GM23338 (cell line): ENCODE data around the gene C4orf51.

Experiments used
- CREB1 ChIP-seq: fragments of 250-450 bp; sonication (Bioruptor Pico); IDR thresholded peaks from 2 replicates; pipeline ENCODE4 v1.5.0; 2020; ENCODE audit warnings: low read depth, mild to moderate bottlenecking, moderate library complexity
- CTCF ChIP-seq, 2 experiments: fragments of 200-600 bp in 1 of 2; sonication (generic) in 1 of 2; conservative IDR thresholded peaks; 2 replicates each; pipeline versions ENCODE4 v1.5.1 to v1.6.1; 2016 to 2017; ENCODE audit warnings: antibody characterized with exemption in 2 of 2, low read depth in 2 of 2, mild to moderate bottlenecking in 2 of 2, moderate library complexity in 1 of 2
- ETS1 ChIP-seq: IDR thresholded peaks from 2 replicates; pipeline ENCODE4 v1.6.1; 2016; ENCODE audit warnings: antibody characterized with exemption
- EZH2 ChIP-seq: fragments of 200-600 bp; sonication (generic); IDR thresholded peaks from one replicate; pipeline ENCODE4 v1.8.0; 2017; ENCODE audit warnings: antibody characterized with exemption, mild to moderate bottlenecking, low read depth; ENCODE audit not compliant: unreplicated experiment
- EZH2phosphoT487 ChIP-seq: fragments of 200-600 bp; sonication (generic); IDR thresholded peaks from one replicate; pipeline ENCODE4 v1.8.1; 2018; ENCODE audit warnings: antibody characterized with exemption; ENCODE audit not compliant: unreplicated experiment
- JUNB ChIP-seq: IDR thresholded peaks from one replicate; pipeline ENCODE4 v1.6.1; 2016; ENCODE audit warnings: antibody characterized with exemption; ENCODE audit not compliant: unreplicated experiment
- NANOG ChIP-seq: IDR thresholded peaks from 2 replicates; pipeline ENCODE4 v1.6.1; 2016; ENCODE audit warnings: antibody characterized with exemption, borderline replicate concordance
- POLR2AphosphoS5 ChIP-seq: IDR thresholded peaks from 2 replicates; pipeline ENCODE4 v1.6.1; 2016; ENCODE audit warnings: antibody characterized with exemption, low read depth
- STAT1 ChIP-seq: IDR thresholded peaks from one replicate; pipeline ENCODE4 v1.6.1; 2016; ENCODE audit warnings: antibody characterized with exemption; ENCODE audit not compliant: unreplicated experiment
- ZNF114 ChIP-seq: fragments of 250-450 bp; sonication (Bioruptor Pico); IDR thresholded peaks from 2 replicates; pipeline ENCODE4 v1.5.0; 2020; ENCODE audit warnings: mild to moderate bottlenecking, moderate library complexity
- ZNF331 ChIP-seq: fragments of 250-450 bp; sonication (Bioruptor Pico); IDR thresholded peaks from 2 replicates; pipeline ENCODE4 v1.5.0; 2020; ENCODE audit warnings: low read depth, mild to moderate bottlenecking, moderate library complexity
- TF ChIP-seq, protein P1 (sequence below): IDR thresholded peaks from one replicate; pipeline ENCODE4 v1.6.1; 2018; ENCODE audit warnings: antibody characterized with exemption; ENCODE audit not compliant: unreplicated experiment
- TF ChIP-seq, protein P2 (sequence below): fragments of 250-450 bp; sonication (Bioruptor Pico); IDR thresholded peaks from 2 replicates; pipeline ENCODE4 v1.5.0; 2020; ENCODE audit warnings: mild to moderate bottlenecking, moderate library complexity

- no peak for TF ChIP-seq CTCF (conservative IDR thresholded peaks at IDR 0.05; ENCODE audit: low read depth in 2 of 2)
- TF ChIP-seq, protein P1, sequence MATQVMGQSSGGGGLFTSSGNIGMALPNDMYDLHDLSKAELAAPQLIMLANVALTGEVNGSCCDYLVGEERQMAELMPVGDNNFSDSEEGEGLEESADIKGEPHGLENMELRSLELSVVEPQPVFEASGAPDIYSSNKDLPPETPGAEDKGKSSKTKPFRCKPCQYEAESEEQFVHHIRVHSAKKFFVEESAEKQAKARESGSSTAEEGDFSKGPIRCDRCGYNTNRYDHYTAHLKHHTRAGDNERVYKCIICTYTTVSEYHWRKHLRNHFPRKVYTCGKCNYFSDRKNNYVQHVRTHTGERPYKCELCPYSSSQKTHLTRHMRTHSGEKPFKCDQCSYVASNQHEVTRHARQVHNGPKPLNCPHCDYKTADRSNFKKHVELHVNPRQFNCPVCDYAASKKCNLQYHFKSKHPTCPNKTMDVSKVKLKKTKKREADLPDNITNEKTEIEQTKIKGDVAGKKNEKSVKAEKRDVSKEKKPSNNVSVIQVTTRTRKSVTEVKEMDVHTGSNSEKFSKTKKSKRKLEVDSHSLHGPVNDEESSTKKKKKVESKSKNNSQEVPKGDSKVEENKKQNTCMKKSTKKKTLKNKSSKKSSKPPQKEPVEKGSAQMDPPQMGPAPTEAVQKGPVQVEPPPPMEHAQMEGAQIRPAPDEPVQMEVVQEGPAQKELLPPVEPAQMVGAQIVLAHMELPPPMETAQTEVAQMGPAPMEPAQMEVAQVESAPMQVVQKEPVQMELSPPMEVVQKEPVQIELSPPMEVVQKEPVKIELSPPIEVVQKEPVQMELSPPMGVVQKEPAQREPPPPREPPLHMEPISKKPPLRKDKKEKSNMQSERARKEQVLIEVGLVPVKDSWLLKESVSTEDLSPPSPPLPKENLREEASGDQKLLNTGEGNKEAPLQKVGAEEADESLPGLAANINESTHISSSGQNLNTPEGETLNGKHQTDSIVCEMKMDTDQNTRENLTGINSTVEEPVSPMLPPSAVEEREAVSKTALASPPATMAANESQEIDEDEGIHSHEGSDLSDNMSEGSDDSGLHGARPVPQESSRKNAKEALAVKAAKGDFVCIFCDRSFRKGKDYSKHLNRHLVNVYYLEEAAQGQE, result no peak
- no peak for TF ChIP-seq POLR2AphosphoS5
- no peak for TF ChIP-seq CREB1 (CRISPR knock-in tag)
- TF ChIP-seq EZH2phosphoT487, result no peak
- no peak for TF ChIP-seq ETS1
- no peak for TF ChIP-seq EZH2
- no peak for TF ChIP-seq ZNF331
- no peak for TF ChIP-seq JUNB
- TF ChIP-seq STAT1, result no peak
- no peak for TF ChIP-seq ZNF114 (CRISPR knock-in tag)
- no peak for TF ChIP-seq NANOG
- TF ChIP-seq, protein P2, sequence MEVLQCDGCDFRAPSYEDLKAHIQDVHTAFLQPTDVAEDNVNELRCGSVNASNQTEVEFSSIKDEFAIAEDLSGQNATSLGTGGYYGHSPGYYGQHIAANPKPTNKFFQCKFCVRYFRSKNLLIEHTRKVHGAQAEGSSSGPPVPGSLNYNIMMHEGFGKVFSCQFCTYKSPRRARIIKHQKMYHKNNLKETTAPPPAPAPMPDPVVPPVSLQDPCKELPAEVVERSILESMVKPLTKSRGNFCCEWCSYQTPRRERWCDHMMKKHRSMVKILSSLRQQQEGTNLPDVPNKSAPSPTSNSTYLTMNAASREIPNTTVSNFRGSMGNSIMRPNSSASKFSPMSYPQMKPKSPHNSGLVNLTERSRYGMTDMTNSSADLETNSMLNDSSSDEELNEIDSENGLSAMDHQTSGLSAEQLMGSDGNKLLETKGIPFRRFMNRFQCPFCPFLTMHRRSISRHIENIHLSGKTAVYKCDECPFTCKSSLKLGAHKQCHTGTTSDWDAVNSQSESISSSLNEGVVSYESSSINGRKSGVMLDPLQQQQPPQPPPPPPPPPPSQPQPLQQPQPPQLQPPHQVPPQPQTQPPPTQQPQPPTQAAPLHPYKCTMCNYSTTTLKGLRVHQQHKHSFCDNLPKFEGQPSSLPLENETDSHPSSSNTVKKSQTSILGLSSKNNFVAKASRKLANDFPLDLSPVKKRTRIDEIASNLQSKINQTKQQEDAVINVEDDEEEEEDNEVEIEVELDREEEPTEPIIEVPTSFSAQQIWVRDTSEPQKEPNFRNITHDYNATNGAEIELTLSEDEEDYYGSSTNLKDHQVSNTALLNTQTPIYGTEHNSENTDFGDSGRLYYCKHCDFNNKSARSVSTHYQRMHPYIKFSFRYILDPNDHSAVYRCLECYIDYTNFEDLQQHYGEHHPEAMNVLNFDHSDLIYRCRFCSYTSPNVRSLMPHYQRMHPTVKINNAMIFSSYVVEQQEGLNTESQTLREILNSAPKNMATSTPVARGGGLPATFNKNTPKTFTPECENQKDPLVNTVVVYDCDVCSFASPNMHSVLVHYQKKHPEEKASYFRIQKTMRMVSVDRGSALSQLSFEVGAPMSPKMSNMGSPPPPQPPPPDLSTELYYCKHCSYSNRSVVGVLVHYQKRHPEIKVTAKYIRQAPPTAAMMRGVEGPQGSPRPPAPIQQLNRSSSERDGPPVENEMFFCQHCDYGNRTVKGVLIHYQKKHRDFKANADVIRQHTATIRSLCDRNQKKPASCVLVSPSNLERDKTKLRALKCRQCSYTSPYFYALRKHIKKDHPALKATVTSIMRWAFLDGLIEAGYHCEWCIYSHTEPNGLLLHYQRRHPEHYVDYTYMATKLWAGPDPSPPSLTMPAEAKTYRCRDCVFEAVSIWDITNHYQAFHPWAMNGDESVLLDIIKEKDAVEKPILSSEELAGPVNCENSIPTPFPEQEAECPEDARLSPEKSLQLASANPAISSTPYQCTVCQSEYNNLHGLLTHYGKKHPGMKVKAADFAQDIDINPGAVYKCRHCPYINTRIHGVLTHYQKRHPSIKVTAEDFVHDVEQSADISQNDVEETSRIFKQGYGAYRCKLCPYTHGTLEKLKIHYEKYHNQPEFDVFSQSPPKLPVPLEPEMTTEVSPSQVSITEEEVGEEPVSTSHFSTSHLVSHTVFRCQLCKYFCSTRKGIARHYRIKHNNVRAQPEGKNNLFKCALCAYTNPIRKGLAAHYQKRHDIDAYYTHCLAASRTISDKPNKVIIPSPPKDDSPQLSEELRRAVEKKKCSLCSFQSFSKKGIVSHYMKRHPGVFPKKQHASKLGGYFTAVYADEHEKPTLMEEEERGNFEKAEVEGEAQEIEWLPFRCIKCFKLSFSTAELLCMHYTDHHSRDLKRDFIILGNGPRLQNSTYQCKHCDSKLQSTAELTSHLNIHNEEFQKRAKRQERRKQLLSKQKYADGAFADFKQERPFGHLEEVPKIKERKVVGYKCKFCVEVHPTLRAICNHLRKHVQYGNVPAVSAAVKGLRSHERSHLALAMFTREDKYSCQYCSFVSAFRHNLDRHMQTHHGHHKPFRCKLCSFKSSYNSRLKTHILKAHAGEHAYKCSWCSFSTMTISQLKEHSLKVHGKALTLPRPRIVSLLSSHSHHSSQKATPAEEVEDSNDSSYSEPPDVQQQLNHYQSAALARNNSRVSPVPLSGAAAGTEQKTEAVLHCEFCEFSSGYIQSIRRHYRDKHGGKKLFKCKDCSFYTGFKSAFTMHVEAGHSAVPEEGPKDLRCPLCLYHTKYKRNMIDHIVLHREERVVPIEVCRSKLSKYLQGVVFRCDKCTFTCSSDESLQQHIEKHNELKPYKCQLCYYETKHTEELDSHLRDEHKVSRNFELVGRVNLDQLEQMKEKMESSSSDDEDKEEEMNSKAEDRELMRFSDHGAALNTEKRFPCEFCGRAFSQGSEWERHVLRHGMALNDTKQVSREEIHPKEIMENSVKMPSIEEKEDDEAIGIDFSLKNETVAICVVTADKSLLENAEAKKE (CRISPR knock-in tag), result no peak
Measured at GRCh38 chr4:145697332-145697731, 17.4 kb downstream of the C4orf51 start.
